Measurements from ENCODE around the gene GTF2A1L. TPM values are rescaled to one million over a fixed set of nuclear protein-coding genes. Genes with fewer than 3 reads are reported as not detected.

GTF2A1L gene
- total and polyA plus RNA-seq, 2 donors (not counting 3 experiments of a cell fraction or from before 2014, with no cell fraction given): 0.46 TPM; not detected in 1

- no TSS peak for BruUV-seq (replicated peaks)
- H2AFZ ChIP-seq (ENCODE audit: low read depth, low read length): no peak overlapping the region
- H3K4me1 ChIP-seq (ENCODE audit: control insufficient read depth, extremely low read depth, insufficient read depth, low read length): no peaks in the 10 kb centered on the region
- no peak for FAIRE-seq
- CTCF ChIA-PET: interaction anchor here (0.8 to 2.7 kb wide), 15 partner anchors 12 to 1253 kb away, joined by 3 to 37 read pairs (median 3); no protein-coding TSS in a partner anchor
- no peak overlapping the region for H3K4me3 ChIP-seq (replicated peaks in 1 of 3; ENCODE audit: insufficient read depth in 1 of 3, low read depth in 1 of 3, low read length in 3 of 3)
- POLR2A ChIA-PET: no interaction called here
- H3K27me3 ChIP-seq (ENCODE audit: control insufficient read depth in 2 of 2, insufficient read depth in 2 of 2, low read length in 2 of 2): no peaks in the 10 kb centered on the region
- no peak overlapping the region for H3K27ac ChIP-seq (ENCODE audit: insufficient read depth, low read depth, low read length)
- no peaks in the 10 kb centered on the region for H3K9me3 ChIP-seq (replicated peaks; ENCODE audit: control insufficient read depth, insufficient read depth, low read length)
- no peaks in the 10 kb centered on the region for H3K79me2 ChIP-seq (ENCODE audit: control insufficient read depth, insufficient read depth, low read length)
- intact Hi-C loops (cut with micrococcal nuclease): loop anchor here (2.0 to 10.0 kb wide), 3 partner anchors 77 to 733 kb away; partner anchors contain the start of gene FBXO11
- no peaks in the 10 kb centered on the region for H4K20me1 ChIP-seq (replicated peaks; ENCODE audit: control insufficient read depth, extremely low read depth, insufficient read depth, low read length)
- no peaks in the 10 kb centered on the region for H3K36me3 ChIP-seq (ENCODE audit: control insufficient read depth in 2 of 2, extremely low read depth in 1 of 2, insufficient read depth in 2 of 2, low read length in 2 of 2)
- dilution Hi-C loops (cut with MboI; ENCODE audit: extremely low pct_ligation_motif_present, low sequenced_read_pairs): no loop called here
- TF ChIP-seq POLR2AphosphoS5 (IDR thresholded peaks at IDR 0.05; ENCODE audit: insufficient read depth, low read depth, low read length) (no peak), POLR2A (IDR thresholded peaks at IDR 0.05; ENCODE audit: low read depth, low read length) (no peak), GATA2 (IDR thresholded peaks at IDR 0.05; ENCODE audit: insufficient read depth, insufficient read length, low read depth, low read length) (no peak), JUN (IDR thresholded peaks at IDR 0.05; ENCODE audit: borderline replicate concordance, insufficient read depth, insufficient read length, low read depth) (no peak), FOS (IDR thresholded peaks at IDR 0.05; ENCODE audit: borderline replicate concordance, insufficient read depth, low read length) (no peak), CTCF (IDR thresholded peaks at IDR 0.05; ENCODE audit: extremely low read depth in 1 of 2, insufficient read depth in 1 of 2, low read depth in 1 of 2, low read length in 2 of 2) (no peak), MAX (IDR thresholded peaks at IDR 0.05; ENCODE audit: insufficient read depth, insufficient read length) (no peak), MYC (IDR thresholded peaks at IDR 0.05; ENCODE audit: low read depth, low read length) (no peak), EZH2 (IDR thresholded peaks at IDR 0.05; ENCODE audit: borderline replicate concordance, low read depth, low read length, severe bottlenecking) (no peak)
- no peak overlapping the region for H3K9ac ChIP-seq (replicated peaks; ENCODE audit: extremely low read depth, insufficient read depth, low read length)
- no peaks in the 10 kb centered on the region for H3K9me1 ChIP-seq (replicated peaks; ENCODE audit: control insufficient read depth, extremely low read depth, insufficient read depth, low read length)
- no peak overlapping the region for H3K4me2 ChIP-seq (ENCODE audit: insufficient read depth, low read length)
- DNase-seq (ENCODE audit: low read depth, low spot score): no peak
These were observed 29.7 kb upstream of the GTF2A1L start for GRCh38 chr2:48587961-48588360.
